Heart left ventricle (tissue), 16 donors: ENCODE data around the gene ANKRD13B. TPM values are rescaled to one million over a fixed set of nuclear protein-coding genes. Genes with fewer than 3 reads are reported as not detected.
A peak's percentile ranks its signal among the peaks of the same experiment; 100 is the strongest.

ENCODE experiments used
- ATAC-seq, 4 donors: fragments of 200-7000 bp; cut with Tn5 transposase; one replicate each; pipeline ENCODE4 v1.9.1; 2020 to 2022; ENCODE audit warnings: moderate library complexity in 4 of 4, mild to moderate bottlenecking in 3 of 4, moderate number of reproducible peaks in 1 of 4
- DNase-seq, 5 donors: peaks; one replicate each; pipeline ENCODE4 v3.0.0-alpha.2; 2020
- H3K27ac ChIP-seq, 12 donors: fragments of 200-600 bp; sonication (generic) in 4 of 12; one replicate each; pipeline versions ENCODE4 v1.5.0 to v1.8.0; 2016 to 2022; ENCODE audit warnings: mild to moderate bottlenecking in 2 of 12
- H3K27me3 ChIP-seq, 9 donors: fragments of 200-600 bp; sonication (generic) in 2 of 9; one replicate each; pipeline versions ENCODE4 v1.5.1 to v1.8.0; 2016 to 2022; ENCODE audit warnings: mild to moderate bottlenecking in 3 of 9
- H3K36me3 ChIP-seq, 9 donors: fragments of 200-600 bp; sonication (generic) in 2 of 9; one replicate each; pipeline versions ENCODE4 v1.5.0 to v1.8.0; 2018 to 2022; ENCODE audit warnings: mild to moderate bottlenecking in 2 of 9
- H3K4me1 ChIP-seq, 12 donors: fragments of 200-600 bp; sonication (generic) in 4 of 12; one replicate each; pipeline versions ENCODE4 v1.5.0 to v1.8.0; 2016 to 2022; ENCODE audit warnings: mild to moderate bottlenecking in 3 of 12
- H3K4me3 ChIP-seq, 12 donors: fragments of 200-600 bp; sonication (generic) in 4 of 12; one replicate each; pipeline versions ENCODE4 v1.5.0 to v1.8.0; 2017 to 2022; ENCODE audit warnings: mild to moderate bottlenecking in 9 of 12, moderate library complexity in 4 of 12
- H3K9me3 ChIP-seq, 12 donors: fragments of 200-600 bp; sonication (generic) in 4 of 12; one replicate each; pipeline versions ENCODE4 v1.5.0 to v1.8.0; 2016 to 2022; ENCODE audit warnings: mild to moderate bottlenecking in 1 of 12
- CTCF ChIP-seq, 12 donors: fragments of 200-600 bp; sonication (generic) in 4 of 12; IDR thresholded peaks; one replicate each; pipeline versions ENCODE4 v1.5.0 to v1.8.0; 2018 to 2022; ENCODE audit warnings: antibody characterized with exemption in 12 of 12, mild to moderate bottlenecking in 5 of 12
- POLR2A ChIP-seq, 2 donors: fragments of 450-650 bp; IDR thresholded peaks; one replicate each; pipeline ENCODE4 v1.6.1; 2017; ENCODE audit warnings: antibody characterized with exemption in 2 of 2, mild to moderate bottlenecking in 2 of 2, moderate library complexity in 2 of 2
- WGBS, 4 donors: extraction: QIAGEN DNeasy Blood & Tissue Kit in 2 of 4; methylation state at CpG; one replicate each; pipeline versions ENCODE4 v1.1.5 to v1.1.7; 2013 to 2018; 5-methylcytosine and 5-hydroxymethylcytosine counted together
- intact Hi-C, 10 donors: fragments of 100-400 bp; cut with DNase I; formaldehyde crosslinking; loops; one replicate each; pipeline versions ENCODE4 v1.11.1 to v1.14.2; 2022
- polyA plus RNA-seq, 2 donors: library from polyadenylated mRNA; stranded (reverse); fragments of 200-250 nt; gene quantifications; one replicate each; pipeline ENCODE4 v1.2.3, GENCODE V29; 2013
- total RNA-seq, 9 donors: library from RNA; depleted of rRNA in 2 of 9; stranded (reverse); fragments of >200 nt in 2 of 9; fragmentation: NEBNext Ultra II Directional in 3 of 9; extraction: Animal tissue kit (Norgen Biotek cat#: 25700) in 3 of 9; gene quantifications; one replicate each; pipeline versions ENCODE4 v1.1.0 to v1.2.4, GENCODE V29; 2016 to 2023
- donor health status: ischemic (EF 13 %, LVEDD 7.1; RV severe dilation, severe dysfunction).
- donor health status: healthy with polysubstance abuse.
- donor health status: DM: no; HTN: yes; CAD: no.
- donor health status: DM: no; HTN: no; CAD: no.
- donor health status: ischemic (EF 25% LVEDD 6.9; RV normal size, moderate dysfunction).
- donor health status: ischemic (EF 25% LVEDD 5.7; RV mildly dilated, moderate dysfunction).
- donor health status: healthy.
- donor health status: DM: yes; HTN: yes; CAD: no.
- donor health status: ischemic (EF 35%, LVEDD 5.7; RV mildly dilated, moderate dysfunction).
- donor health status: nonischemic (EF 11% LVEDD 7.7; RV severe dilation, severe dysfunction).
- donor health status: DM: yes; HTN: yes; CAD: no.
- donor health status: PGD.
- donor health status: ischemic (EF 29% LVEDD 5.4; RV normal size, mild dysfunction).
- donor health status: nonischemic (EF 23%, LVEDD 6.1; RV moderate dilation, normal function).

Gene ANKRD13B
- total and polyA plus RNA-seq, 11 donors = 4.1 to 12.7 (median 6.1) TPM

GRCh38 chr17:29577385-29578211 lies 15.3 kb upstream of the ANKRD13B start:
- WGBS, 4 donors = 73 to 85% (median 77%) methylated on average over 13 to 22 of the region's 22 CpGs
- ATAC-seq (peak in 1 of 4 donors; percentile 2), DNase-seq (peak in 4 of 5 donors; percentile 21 to 53 (median 26))
- no peak overlapping the region for H3K4me3 ChIP-seq
- peak overlapping the region in 1 of 12 donors; percentile 54 for H3K27ac ChIP-seq
- intact Hi-C loops = loop anchor here in 3 of 10 donors (2.0 to 10.0 kb wide), 3 partner anchors 33 to 517 kb away; no protein-coding TSS in a partner anchor
- no peaks in the 10 kb centered on the region for H3K27me3 ChIP-seq
- H3K9me3 ChIP-seq = no peaks in the 10 kb centered on the region
- TF ChIP-seq POLR2A (IDR thresholded peaks at IDR 0.05) = no peak
- no peak for TF ChIP-seq CTCF (IDR thresholded peaks at IDR 0.05)
- H3K36me3 ChIP-seq = peaks cover 0 to 91% (median 85%) of the 10 kb centered on the region in 9 donors
- H3K4me1 ChIP-seq = peaks cover 0 to 30% (median 13%) of the 10 kb centered on the region in 12 donors

GRCh38 chr17:29578626-29579485 lies 14.1 kb upstream of the ANKRD13B start:
- H3K36me3 ChIP-seq = peaks cover 0 to 94% (median 84%) of the 10 kb centered on the region in 9 donors
- H3K9me3 ChIP-seq = no peaks in the 10 kb centered on the region
- no peak for ATAC-seq
- 89 to 95% (median 92%) methylated on average over 13 to 14 of the region's 14 CpGs for WGBS, 4 donors
- no peak overlapping the region for H3K27ac ChIP-seq
- H3K4me1 ChIP-seq = peaks cover 0 to 30% (median 11%) of the 10 kb centered on the region in 12 donors
- no peaks in the 10 kb centered on the region for H3K27me3 ChIP-seq
- DNase-seq = peak in 3 of 5 donors; percentile 4 to 29 (median 18)
- H3K4me3 ChIP-seq = no peak overlapping the region
- TF ChIP-seq CTCF (IDR thresholded peaks at IDR 0.05) (no peak), POLR2A (IDR thresholded peaks at IDR 0.05) (no peak)
- intact Hi-C loops = loop anchor here in 3 of 10 donors (2.0 to 10.0 kb wide), 3 partner anchors 32 to 516 kb away; no protein-coding TSS in a partner anchor

- H3K9me3 ChIP-seq = no peaks in the 10 kb centered on the region
- H3K27ac ChIP-seq = peak overlapping the region in 1 of 12 donors; percentile 5
- H3K4me1 ChIP-seq = peaks cover 0 to 43% (median 23%) of the 10 kb centered on the region in 12 donors
- peak; percentile 80 to 95 (median 90) for TF ChIP-seq CTCF (IDR thresholded peaks at IDR 0.05)
- TF ChIP-seq POLR2A (IDR thresholded peaks at IDR 0.05) = no peak
- DNase-seq (peak; percentile 79 to 90 (median 85)), ATAC-seq (peak; percentile 59 to 80 (median 74))
- WGBS, 4 donors = 60 to 66% (median 63%) methylated on average over 13 to 15 of the region's 15 CpGs
- H3K4me3 ChIP-seq = no peak overlapping the region
- no peaks in the 10 kb centered on the region for H3K27me3 ChIP-seq
- intact Hi-C loops = loop anchor here in 6 of 10 donors (2.0 to 10.0 kb wide), 9 partner anchors 31 to 515 kb away; partner anchors contain the start of genes CORO6 (in 1 of the 6) and SSH2 (in 1 of the 6)
- H3K36me3 ChIP-seq = peaks cover 0 to 81% (median 72%) of the 10 kb centered on the region in 9 donors
Measured at GRCh38 chr17:29579866-29580771, 12.8 kb upstream of the ANKRD13B start.
